A549 (cell line): Measurements from ENCODE around the gene ZFP36L1. TPM values are rescaled to one million over a fixed set of nuclear protein-coding genes. Genes with fewer than 3 reads are reported as not detected.
A peak's percentile ranks its signal among the peaks of the same experiment; 100 is the strongest.

Source experiments
- ATAC-seq, 2 experiments: fragments of 200-7000 bp in 1 of 2; fragments of >200 bp in 1 of 2; cut with Nextera tagmentation in 1 of 2; cut with Tn5 transposase in 1 of 2; 3 replicates each; pipeline versions ENCODE4 v1.8.0 to v1.9.1; 2018 to 2020; ENCODE audit warnings: mild to moderate bottlenecking in 1 of 2, moderate library complexity in 1 of 2
- CTCF ChIA-PET: fragments of 300-600 bp; sonication (Branson Sonifier 250); formaldehyde crosslinking; extraction: SDS; loops from one replicate; lab custom pipeline; 2021; ENCODE audit warnings: antibody characterized with exemption, inconsistent platforms; lab: Yijun Ruan, JAX
- POLR2A ChIA-PET: fragments of 350-600 bp; formaldehyde crosslinking; extraction: SDS; loops from one replicate; lab custom pipeline; 2021; ENCODE audit warnings: antibody characterized with exemption, inconsistent platforms; lab: Yijun Ruan, JAX
- DNase-seq, 2 experiments: peaks; one replicate each; pipeline versions ENCODE4 v3.0.0 to v3.0.0-alpha.2; 2011 to 2016; ENCODE audit warnings: low read depth in 1 of 2, low spot score in 1 of 2
- FAIRE-seq: peaks from 2 replicates; lab custom pipeline; 2011; peaks lifted over from hg19 to GRCh38; lab: Jason Lieb, UNC
- H3K27ac ChIP-seq, 2 experiments: fragments of >200 bp; sonication (Bioruptor Twin); formaldehyde crosslinking; 3 replicates each; pipeline ENCODE4 v1.5.1; 2016 to 2017
- H3K4me1 ChIP-seq: fragments of >200 bp; sonication (Bioruptor Twin); formaldehyde crosslinking; 3 replicates; pipeline ENCODE4 v1.6.1; 2016
- H3K4me2 ChIP-seq: fragments of >200 bp; sonication (Bioruptor Twin); formaldehyde crosslinking; 3 replicates; pipeline ENCODE4 v1.6.1; 2016
- H3K4me3 ChIP-seq: fragments of >200 bp; sonication (Bioruptor Twin); formaldehyde crosslinking; 3 replicates; pipeline ENCODE4 v1.5.1; 2016
- H3K9me3 ChIP-seq: fragments of >200 bp; sonication (Bioruptor Twin); formaldehyde crosslinking; 3 replicates; pipeline ENCODE4 v1.6.1; 2016
- CBX8 ChIP-seq: fragments of 200-600 bp; sonication (generic); IDR thresholded peaks from 2 replicates; pipeline ENCODE4 v1.6.1; 2016
- CHD4 ChIP-seq: fragments of 200-600 bp; sonication (generic); IDR thresholded peaks from 2 replicates; pipeline ENCODE4 v1.6.1; 2016; ENCODE audit warnings: antibody characterized with exemption, mild to moderate bottlenecking, borderline replicate concordance
- FOXS1 ChIP-seq: fragments of 250-450 bp; sonication (Bioruptor Pico); IDR thresholded peaks from 2 replicates; pipeline ENCODE4 v1.5.0; 2020; ENCODE audit warnings: mild to moderate bottlenecking, moderate library complexity
- HDAC2 ChIP-seq: fragments of 200-600 bp; sonication (generic); IDR thresholded peaks from 2 replicates; pipeline ENCODE4 v1.6.1; 2016
- HOXA7 ChIP-seq: fragments of 250-450 bp; sonication (Bioruptor Pico); IDR thresholded peaks from 2 replicates; pipeline ENCODE4 v1.5.0; 2020; ENCODE audit warnings: mild to moderate bottlenecking, moderate library complexity
- HOXB13 ChIP-seq: fragments of 250-450 bp; sonication (Bioruptor Pico); IDR thresholded peaks from 2 replicates; pipeline ENCODE4 v1.5.0; 2020; ENCODE audit warnings: low read depth, mild to moderate bottlenecking, moderate library complexity
- HOXB5 ChIP-seq: fragments of 250-450 bp; sonication (Bioruptor Pico); IDR thresholded peaks from 2 replicates; pipeline ENCODE4 v1.5.0; 2020; ENCODE audit warnings: mild to moderate bottlenecking, moderate library complexity
- KDM5A ChIP-seq: fragments of 200-600 bp; sonication (generic); IDR thresholded peaks from 2 replicates; pipeline ENCODE4 v1.6.1; 2016; ENCODE audit warnings: antibody characterized with exemption, mild to moderate bottlenecking
- MAFK ChIP-seq: fragments of 450-650 bp; IDR thresholded peaks from 2 replicates; pipeline ENCODE4 v1.6.1; 2014; ENCODE audit not compliant: partially characterized antibody
- MAZ ChIP-seq: fragments of 150-350 bp; IDR thresholded peaks from 2 replicates; pipeline ENCODE4 v1.6.1; 2014; ENCODE audit warnings: antibody characterized with exemption, low read depth, low read length, borderline replicate concordance
- NFE2L2 ChIP-seq: fragments of 150-350 bp; conservative IDR thresholded peaks from 2 replicates; pipeline ENCODE4 v1.6.1; 2014; ENCODE audit warnings: low read length
- NPAS2 ChIP-seq: fragments of 250-450 bp; sonication (Bioruptor Pico); IDR thresholded peaks from 2 replicates; pipeline ENCODE4 v1.8.0; 2022; ENCODE audit warnings: mild to moderate bottlenecking, moderate library complexity, borderline replicate concordance
- NR3C1 ChIP-seq: fragments of >200 bp; sonication (Bioruptor Twin); formaldehyde crosslinking; IDR thresholded peaks from 3 replicates; pipeline ENCODE4 v1.6.1; 2017
- RFX5 ChIP-seq: fragments of 450-650 bp; IDR thresholded peaks from 2 replicates; pipeline ENCODE4 v1.7.1; 2014; ENCODE audit warnings: antibody characterized with exemption, mild to moderate bottlenecking, moderate library complexity
- RNF2 ChIP-seq: fragments of 200-600 bp; sonication (generic); IDR thresholded peaks from 2 replicates; pipeline ENCODE4 v1.6.1; 2016; ENCODE audit warnings: low read depth, mild to moderate bottlenecking, antibody characterized with exemption, moderate library complexity, borderline replicate concordance
- TFCP2L1 ChIP-seq: fragments of 250-450 bp; sonication (Bioruptor Pico); IDR thresholded peaks from 2 replicates; pipeline ENCODE4 v1.5.0; 2021; ENCODE audit warnings: mild to moderate bottlenecking
- WGBS: methylation state at CpG from one replicate; pipeline ENCODE4 v1.1.6; 2017; ENCODE audit errors: missing lambda C conversion rate; 5-methylcytosine and 5-hydroxymethylcytosine counted together
- polyA plus RNA-seq, 4 experiments: library from polyadenylated mRNA; depleted of rRNA in 3 of 4; stranded (reverse); fragments of >200 nt; fragmentation: RNase III in 1 of 4; extraction: RNeasy Plus Mini Kit Qiagen cat#74134 plus additional on column Dnase treatment in 1 of 4; gene quantifications; 2 replicates in 3 of 4; 3 replicates in 1 of 4; pipeline ENCODE4 v1.2.3, GENCODE V29; 2011 to 2017
- TF ChIP-seq, protein P1 (sequence below): fragments of >200 bp; sonication (Bioruptor Twin); formaldehyde crosslinking; IDR thresholded peaks from 3 replicates; pipeline ENCODE4 v1.5.1; 2016
- TF ChIP-seq, protein P2 (sequence below): fragments of 250-450 bp; sonication (Bioruptor Pico); IDR thresholded peaks from 2 replicates; pipeline ENCODE4 v1.5.0; 2021; ENCODE audit warnings: mild to moderate bottlenecking, moderate library complexity, borderline replicate concordance
- TF ChIP-seq, protein P3 (sequence below): fragments of 250-450 bp; sonication (Bioruptor Pico); IDR thresholded peaks from 2 replicates; pipeline ENCODE4 v1.5.0; 2020; ENCODE audit warnings: low read depth, mild to moderate bottlenecking, moderate library complexity
- TF ChIP-seq, protein P4 (sequence below): fragments of >200 bp; sonication (Bioruptor Twin); formaldehyde crosslinking; IDR thresholded peaks from 3 replicates; pipeline ENCODE4 v1.6.1; 2016

Gene ZFP36L1
- polyA plus RNA-seq, 2 of the 4 experiments (the other 2 are of a cell fraction) = 76.4 to 114 TPM

DNA sequence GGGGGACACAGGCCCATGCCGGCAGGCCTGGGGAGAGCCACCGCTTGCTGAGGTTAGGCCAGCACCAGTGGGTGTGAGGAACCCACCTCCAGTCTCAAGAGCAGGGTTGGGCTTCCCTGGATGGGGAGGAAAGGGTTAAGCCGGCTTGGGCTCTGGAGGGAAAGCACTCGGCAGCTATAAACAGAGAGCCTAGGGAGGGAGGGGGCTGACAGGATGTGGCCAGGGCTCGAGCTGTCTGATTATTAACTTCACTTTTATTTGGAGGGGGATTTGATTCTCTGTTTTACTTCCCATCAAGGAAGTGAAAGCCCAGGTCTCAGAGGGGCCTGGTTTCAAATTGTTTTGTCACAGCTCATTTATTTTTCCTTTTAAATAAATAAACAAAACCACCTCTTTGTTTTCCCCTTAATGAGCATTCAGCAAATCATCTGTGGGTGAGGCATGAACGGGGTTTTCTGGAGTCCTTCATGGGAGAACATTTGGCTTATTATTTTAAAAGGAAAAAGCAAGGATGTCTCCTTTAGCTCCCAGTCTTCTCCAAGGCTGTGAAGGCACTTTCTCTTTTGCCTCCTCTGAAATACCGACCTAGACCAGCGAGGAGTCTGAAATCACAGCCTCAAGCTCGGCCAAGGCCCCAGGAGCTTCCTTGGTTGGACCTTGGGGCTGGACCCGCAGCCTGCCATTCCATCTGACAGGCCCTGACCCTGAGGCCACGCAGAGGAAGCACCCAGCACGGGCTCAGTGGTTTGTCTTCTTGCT is 21.9 kb upstream of the ZFP36L1 start (continued):
- TF ChIP-seq, protein P1, sequence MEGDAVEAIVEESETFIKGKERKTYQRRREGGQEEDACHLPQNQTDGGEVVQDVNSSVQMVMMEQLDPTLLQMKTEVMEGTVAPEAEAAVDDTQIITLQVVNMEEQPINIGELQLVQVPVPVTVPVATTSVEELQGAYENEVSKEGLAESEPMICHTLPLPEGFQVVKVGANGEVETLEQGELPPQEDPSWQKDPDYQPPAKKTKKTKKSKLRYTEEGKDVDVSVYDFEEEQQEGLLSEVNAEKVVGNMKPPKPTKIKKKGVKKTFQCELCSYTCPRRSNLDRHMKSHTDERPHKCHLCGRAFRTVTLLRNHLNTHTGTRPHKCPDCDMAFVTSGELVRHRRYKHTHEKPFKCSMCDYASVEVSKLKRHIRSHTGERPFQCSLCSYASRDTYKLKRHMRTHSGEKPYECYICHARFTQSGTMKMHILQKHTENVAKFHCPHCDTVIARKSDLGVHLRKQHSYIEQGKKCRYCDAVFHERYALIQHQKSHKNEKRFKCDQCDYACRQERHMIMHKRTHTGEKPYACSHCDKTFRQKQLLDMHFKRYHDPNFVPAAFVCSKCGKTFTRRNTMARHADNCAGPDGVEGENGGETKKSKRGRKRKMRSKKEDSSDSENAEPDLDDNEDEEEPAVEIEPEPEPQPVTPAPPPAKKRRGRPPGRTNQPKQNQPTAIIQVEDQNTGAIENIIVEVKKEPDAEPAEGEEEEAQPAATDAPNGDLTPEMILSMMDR = no peak
- TF ChIP-seq MAZ = no peak
- TF ChIP-seq NPAS2 (CRISPR knock-in tag) = no peak
- TF ChIP-seq, all 56 proteins: peak for 8

DNA sequence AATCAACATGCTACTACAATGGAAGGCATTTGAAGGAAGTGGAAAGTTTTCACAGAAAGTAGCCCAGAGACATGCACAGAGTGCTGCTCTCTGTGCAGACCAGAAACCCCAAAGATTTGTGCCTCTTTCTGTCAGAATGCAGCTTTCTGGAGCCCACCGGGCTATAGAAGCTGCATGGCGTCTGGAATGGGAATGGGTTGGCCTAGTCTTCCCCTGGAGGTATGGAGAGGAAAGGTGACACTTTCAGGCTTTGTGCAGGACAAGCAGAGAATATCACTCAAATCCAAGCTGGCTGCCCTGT is 21.3 kb upstream of the ZFP36L1 start:
- ChIA-PET CTCF (interaction anchor here (0.9 to 10.2 kb wide), 15 partner anchors 8 to 977 kb away, joined by 3 to 162 read pairs (median 37); no protein-coding TSS in a partner anchor), POLR2A (interaction anchor here (0.5 to 13.8 kb wide), 5 partner anchors 18 to 978 kb away, joined by 3 to 187 read pairs (median 3); partner anchors contain the start of gene ZFP36L1)
- peak overlapping the region; percentile 97 to 100 for H3K27ac ChIP-seq
- peak overlapping the region; percentile 71 for H3K4me2 ChIP-seq
- 26% methylated on average over 2 of the region's 2 CpGs for WGBS
- DNase-seq (no peak), FAIRE-seq (no peak), ATAC-seq (no peak)
- TF ChIP-seq NR3C1 (no peak), CBX8 (no peak), CHD4 (no peak), KDM5A (no peak), RFX5 (no peak), HOXA7 (no peak), RNF2 (no peak), HOXB13 (no peak), NFE2L2 (no peak), TFCP2L1 (CRISPR knock-in tag) (no peak), HDAC2 (no peak), HOXB5 (CRISPR knock-in tag) (no peak), MAFK (no peak), FOXS1 (no peak)
- TF ChIP-seq, protein P2, sequence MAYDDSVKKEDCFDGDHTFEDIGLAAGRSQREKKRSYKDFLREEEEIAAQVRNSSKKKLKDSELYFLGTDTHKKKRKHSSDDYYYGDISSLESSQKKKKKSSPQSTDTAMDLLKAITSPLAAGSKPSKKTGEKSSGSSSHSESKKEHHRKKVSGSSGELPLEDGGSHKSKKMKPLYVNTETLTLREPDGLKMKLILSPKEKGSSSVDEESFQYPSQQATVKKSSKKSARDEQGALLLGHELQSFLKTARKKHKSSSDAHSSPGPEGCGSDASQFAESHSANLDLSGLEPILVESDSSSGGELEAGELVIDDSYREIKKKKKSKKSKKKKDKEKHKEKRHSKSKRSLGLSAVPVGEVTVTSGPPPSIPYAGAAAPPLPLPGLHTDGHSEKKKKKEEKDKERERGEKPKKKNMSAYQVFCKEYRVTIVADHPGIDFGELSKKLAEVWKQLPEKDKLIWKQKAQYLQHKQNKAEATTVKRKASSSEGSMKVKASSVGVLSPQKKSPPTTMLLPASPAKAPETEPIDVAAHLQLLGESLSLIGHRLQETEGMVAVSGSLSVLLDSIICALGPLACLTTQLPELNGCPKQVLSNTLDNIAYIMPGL (CRISPR knock-in tag) = no peak
- TF ChIP-seq, protein P3, sequence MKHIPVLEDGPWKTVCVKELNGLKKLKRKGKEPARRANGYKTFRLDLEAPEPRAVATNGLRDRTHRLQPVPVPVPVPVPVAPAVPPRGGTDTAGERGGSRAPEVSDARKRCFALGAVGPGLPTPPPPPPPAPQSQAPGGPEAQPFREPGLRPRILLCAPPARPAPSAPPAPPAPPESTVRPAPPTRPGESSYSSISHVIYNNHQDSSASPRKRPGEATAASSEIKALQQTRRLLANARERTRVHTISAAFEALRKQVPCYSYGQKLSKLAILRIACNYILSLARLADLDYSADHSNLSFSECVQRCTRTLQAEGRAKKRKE = no peak
- TF ChIP-seq, protein P4, sequence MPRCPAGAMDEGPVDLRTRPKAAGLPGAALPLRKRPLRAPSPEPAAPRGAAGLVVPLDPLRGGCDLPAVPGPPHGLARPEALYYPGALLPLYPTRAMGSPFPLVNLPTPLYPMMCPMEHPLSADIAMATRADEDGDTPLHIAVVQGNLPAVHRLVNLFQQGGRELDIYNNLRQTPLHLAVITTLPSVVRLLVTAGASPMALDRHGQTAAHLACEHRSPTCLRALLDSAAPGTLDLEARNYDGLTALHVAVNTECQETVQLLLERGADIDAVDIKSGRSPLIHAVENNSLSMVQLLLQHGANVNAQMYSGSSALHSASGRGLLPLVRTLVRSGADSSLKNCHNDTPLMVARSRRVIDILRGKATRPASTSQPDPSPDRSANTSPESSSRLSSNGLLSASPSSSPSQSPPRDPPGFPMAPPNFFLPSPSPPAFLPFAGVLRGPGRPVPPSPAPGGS = no peak
- TF ChIP-seq, protein P1 = no peak
- H3K4me1 ChIP-seq = peaks cover 43% of the 10 kb centered on the region
- H3K4me3 ChIP-seq = 0 out of 3 replicates have a peak overlapping the region, but pooled peaks have one; percentile 1
- H3K9me3 ChIP-seq = no peaks in the 10 kb centered on the region
